OCI-LY3 (cell line): ENCODE results near the gene ADCY5.

ENCODE experiments used
- H2AFZ ChIP-seq: fragments of 200-600, 300-600 bp; shearing (Covaris generic); 2 replicates; pipeline ENCODE4 v1.6.0; 2014; ENCODE audit warnings: antibody characterized with exemption, low read depth, low read length
- H3K27ac ChIP-seq: fragments of 200-600, 300-600 bp; sonication (generic); 2 replicates; pipeline ENCODE4 v1.5.1; 2014; ENCODE audit warnings: mild to moderate bottlenecking, low read length, moderate library complexity, mixed read lengths
- H3K27me3 ChIP-seq: fragments of 200-600, 300-600 bp; sonication (generic); 2 replicates; pipeline ENCODE4 v1.6.1; 2014; ENCODE audit warnings: low read depth, low read length, mixed read lengths
- H3K36me3 ChIP-seq: fragments of 200-600, 300-600 bp; sonication (generic); replicated peaks from 2 replicates; pipeline ENCODE3; 2014; ENCODE audit warnings: low read depth, low read length, mixed read lengths
- H3K4me1 ChIP-seq: fragments of 300-600, 200-600 bp; sonication (generic); 2 replicates; pipeline ENCODE4 v1.6.1; 2014; ENCODE audit warnings: low read length, mixed read lengths
- H3K4me2 ChIP-seq: fragments of 200-600, 300-600 bp; sonication (generic); 2 replicates; pipeline ENCODE4 v1.6.1; 2014; ENCODE audit warnings: low read length, mixed read lengths
- H3K4me3 ChIP-seq: fragments of 300-600, 200-600 bp; sonication (generic); 2 replicates; pipeline ENCODE4 v1.5.1; 2014; ENCODE audit warnings: antibody characterized with exemption, mild to moderate bottlenecking, low read length, moderate library complexity
- H3K79me2 ChIP-seq: fragments of 300-600, 200-600 bp; shearing (Covaris generic); 2 replicates; pipeline ENCODE4 v1.6.1; 2014; ENCODE audit warnings: mild to moderate bottlenecking, low read length, mixed read lengths
- H3K9ac ChIP-seq: fragments of 300-600, 200-600 bp; shearing (Covaris generic); 2 replicates; pipeline ENCODE4 v1.6.0; 2014; ENCODE audit warnings: mild to moderate bottlenecking, low read length, moderate library complexity
- H3K9me3 ChIP-seq: fragments of 200-600, 300-600 bp; shearing (Covaris generic); 2 replicates; pipeline ENCODE4 v1.6.1; 2014; ENCODE audit warnings: low read length, mixed read lengths; ENCODE audit not compliant: insufficient read depth
- H4K20me1 ChIP-seq: fragments of 200-600, 300-600 bp; sonication (generic); 2 replicates; pipeline ENCODE4 v1.6.1; 2016; ENCODE audit warnings: low read length, mixed read lengths; ENCODE audit not compliant: insufficient read depth
- EZH2phosphoT487 ChIP-seq: fragments of 200-600 bp; shearing (Covaris generic); IDR thresholded peaks from 2 replicates; pipeline ENCODE4 v1.6.1; 2018; ENCODE audit warnings: antibody characterized with exemption, mixed run types, low read depth
- TF ChIP-seq, protein P1 (sequence below): fragments of 200-600, 300-600 bp; sonication (generic); IDR thresholded peaks from 2 replicates; pipeline ENCODE4 v1.5.1; 2014; ENCODE audit warnings: antibody characterized with exemption, low read length, low read depth

ADCY5 gene

DNA sequence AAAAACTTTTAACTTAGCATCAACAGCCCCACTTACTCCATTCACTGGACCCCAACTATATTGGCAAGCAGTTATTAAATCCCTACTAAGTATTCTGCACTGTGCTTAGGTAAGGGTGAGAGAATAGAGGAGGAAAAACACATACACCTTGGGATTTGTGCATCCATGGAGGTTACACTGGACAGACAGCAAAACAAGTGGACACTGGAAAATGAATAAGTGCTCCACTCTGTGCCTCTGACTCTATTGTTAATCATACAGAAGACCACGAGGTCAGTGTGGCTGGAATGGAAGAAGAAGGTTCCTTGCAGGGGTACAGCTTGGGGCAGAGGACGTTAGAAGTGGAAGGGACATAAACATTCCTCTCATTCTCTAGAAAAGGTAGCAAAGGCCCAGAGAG lies 3.2 kb downstream of the ADCY5 start:
- Histone ChIP-seq H3K36me3 (no peaks in the 10 kb centered on the region), H3K4me1 (no peaks in the 10 kb centered on the region), H3K27ac (no peak overlapping the region), H4K20me1 (no peaks in the 10 kb centered on the region), H3K4me2 (no peak overlapping the region), H3K27me3 (peaks cover 9% of the 10 kb centered on the region), H2AFZ (no peak overlapping the region), H3K9me3 (no peaks in the 10 kb centered on the region), H3K4me3 (no peak overlapping the region), H3K9ac (no peak overlapping the region), H3K79me2 (no peaks in the 10 kb centered on the region)
- TF ChIP-seq, protein P1, sequence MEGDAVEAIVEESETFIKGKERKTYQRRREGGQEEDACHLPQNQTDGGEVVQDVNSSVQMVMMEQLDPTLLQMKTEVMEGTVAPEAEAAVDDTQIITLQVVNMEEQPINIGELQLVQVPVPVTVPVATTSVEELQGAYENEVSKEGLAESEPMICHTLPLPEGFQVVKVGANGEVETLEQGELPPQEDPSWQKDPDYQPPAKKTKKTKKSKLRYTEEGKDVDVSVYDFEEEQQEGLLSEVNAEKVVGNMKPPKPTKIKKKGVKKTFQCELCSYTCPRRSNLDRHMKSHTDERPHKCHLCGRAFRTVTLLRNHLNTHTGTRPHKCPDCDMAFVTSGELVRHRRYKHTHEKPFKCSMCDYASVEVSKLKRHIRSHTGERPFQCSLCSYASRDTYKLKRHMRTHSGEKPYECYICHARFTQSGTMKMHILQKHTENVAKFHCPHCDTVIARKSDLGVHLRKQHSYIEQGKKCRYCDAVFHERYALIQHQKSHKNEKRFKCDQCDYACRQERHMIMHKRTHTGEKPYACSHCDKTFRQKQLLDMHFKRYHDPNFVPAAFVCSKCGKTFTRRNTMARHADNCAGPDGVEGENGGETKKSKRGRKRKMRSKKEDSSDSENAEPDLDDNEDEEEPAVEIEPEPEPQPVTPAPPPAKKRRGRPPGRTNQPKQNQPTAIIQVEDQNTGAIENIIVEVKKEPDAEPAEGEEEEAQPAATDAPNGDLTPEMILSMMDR = no peak
- no peak for TF ChIP-seq EZH2phosphoT487

DNA sequence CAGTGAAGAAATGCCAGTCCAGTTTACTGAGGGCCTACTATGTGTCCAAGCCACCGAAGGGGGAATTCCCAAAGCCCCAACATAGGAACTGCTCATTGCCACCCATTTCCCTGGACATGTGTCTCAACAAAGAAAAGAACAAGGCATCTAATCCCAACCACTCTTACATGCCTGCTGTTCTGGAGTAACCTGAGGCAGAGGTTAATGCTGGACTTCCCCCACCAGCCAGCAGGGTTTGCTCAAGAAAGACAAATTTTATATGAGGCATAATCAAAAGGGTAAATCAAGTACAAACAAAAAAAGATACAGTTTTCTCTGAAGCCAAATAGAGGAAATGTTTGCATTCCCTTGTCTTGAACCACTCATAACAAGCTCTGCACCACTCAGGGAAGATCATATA lies 4.1 kb downstream of the ADCY5 start:
- Histone ChIP-seq H3K4me1 (no peaks in the 10 kb centered on the region), H3K4me2 (no peak overlapping the region), H3K4me3 (no peak overlapping the region), H4K20me1 (no peaks in the 10 kb centered on the region), H3K9ac (no peak overlapping the region), H3K27ac (no peak overlapping the region), H3K9me3 (no peaks in the 10 kb centered on the region), H2AFZ (no peak overlapping the region), H3K27me3 (peaks cover 9% of the 10 kb centered on the region), H3K79me2 (no peaks in the 10 kb centered on the region), H3K36me3 (no peaks in the 10 kb centered on the region)
- TF ChIP-seq, protein P1 = no peak
- no peak for TF ChIP-seq EZH2phosphoT487

DNA sequence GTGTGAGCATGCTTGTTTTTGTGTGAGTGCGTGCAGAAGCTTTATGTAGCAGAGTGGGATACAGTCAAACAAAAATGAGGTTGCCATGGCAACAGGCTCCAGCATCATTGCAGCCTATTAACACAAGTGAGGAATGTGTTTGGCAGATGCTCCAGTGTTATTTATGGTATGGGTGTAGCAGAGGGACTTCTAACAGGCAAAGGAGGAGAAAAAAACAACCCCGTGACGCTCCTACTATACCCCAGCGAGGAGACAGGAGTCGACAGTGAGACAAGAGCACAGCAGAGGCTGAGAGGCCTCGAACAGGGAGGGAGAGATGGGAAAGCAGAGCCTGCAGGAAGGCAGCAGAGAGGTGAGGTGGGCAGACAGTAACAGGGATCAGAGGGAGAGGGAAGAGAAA lies 4.9 kb downstream of the ADCY5 start:
- no peaks in the 10 kb centered on the region for H3K4me1 ChIP-seq
- no peaks in the 10 kb centered on the region for H4K20me1 ChIP-seq
- H3K9me3 ChIP-seq = no peaks in the 10 kb centered on the region
- H3K4me2 ChIP-seq = no peak overlapping the region
- peaks cover 9% of the 10 kb centered on the region for H3K27me3 ChIP-seq
- no peak overlapping the region for H3K4me3 ChIP-seq
- H3K27ac ChIP-seq = no peak overlapping the region
- no peak overlapping the region for H2AFZ ChIP-seq
- no peaks in the 10 kb centered on the region for H3K79me2 ChIP-seq
- H3K36me3 ChIP-seq = no peaks in the 10 kb centered on the region
- H3K9ac ChIP-seq = no peak overlapping the region
- TF ChIP-seq EZH2phosphoT487 = no peak
- TF ChIP-seq, protein P1 = no peak

DNA sequence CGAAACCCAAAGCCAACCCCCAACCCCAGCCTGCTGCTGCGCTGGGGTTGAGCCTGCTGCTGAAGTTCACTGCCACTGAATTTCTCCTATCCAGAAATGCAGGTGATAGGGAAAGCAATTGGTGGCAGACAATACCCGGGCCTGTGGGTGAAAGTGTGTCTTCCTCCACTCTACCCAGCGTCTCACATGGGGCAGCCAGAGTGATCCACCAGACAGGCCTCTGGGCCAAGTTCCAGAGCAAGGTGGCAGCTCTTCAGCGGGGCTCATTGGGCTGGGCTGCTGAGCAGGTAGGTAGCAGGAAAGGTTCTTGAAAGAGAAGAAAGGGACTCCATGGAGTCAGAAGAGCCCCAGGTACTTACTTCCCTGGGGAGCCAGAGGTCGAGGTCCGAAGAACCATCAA lies 6.0 kb downstream of the ADCY5 start:
- no peak for TF ChIP-seq EZH2phosphoT487
- TF ChIP-seq, protein P1 = no peak
- Histone ChIP-seq H3K9ac (no peak overlapping the region), H3K79me2 (no peaks in the 10 kb centered on the region), H3K4me1 (no peaks in the 10 kb centered on the region), H3K27me3 (peaks cover 13% of the 10 kb centered on the region), H3K4me2 (no peak overlapping the region), H2AFZ (no peak overlapping the region), H3K4me3 (no peak overlapping the region), H3K27ac (no peak overlapping the region), H4K20me1 (no peaks in the 10 kb centered on the region), H3K9me3 (no peaks in the 10 kb centered on the region), H3K36me3 (no peaks in the 10 kb centered on the region)
